ENCODE data around the gene WBP2. TPM values are rescaled to one million over a fixed set of nuclear protein-coding genes. Genes with fewer than 3 reads are reported as not detected.

The WBP2 gene
- 100 to 1,000 TPM in 4 of 7 donors, 10 to 100 TPM in 3; 46.7 to 144 (median 125) TPM for total RNA-seq
- 100 to 1,000 TPM in 1 of 3 donors, 10 to 100 TPM in 2; 70.2 to 104 (median 74.1) TPM for polyA plus RNA-seq
- long read RNA-seq, donor 1, transcript WBP2-201 (8 exons, 1,944 nt), result major isoform, 28 of 54 reads
- long read RNA-seq, donor 1, transcript WBP2-209 (4 exons, 747 nt), result minor isoform, 7 of 54 reads
- long read RNA-seq, donor 1, partial matches to known transcripts, result 18 of 54 reads
- long read RNA-seq, donor 1, other reads (novel, unspliced or antisense), result 0 of 54 reads
- long read RNA-seq, donor 2, transcript WBP2-201 (8 exons, 1,944 nt), result major isoform, 27 of 41 reads
- long read RNA-seq, donor 2, partial matches to known transcripts, result 11 of 41 reads
- long read RNA-seq, donor 2, other reads (novel, unspliced or antisense), result 0 of 41 reads

GRCh38 chr17:75855310-75856061, at the start of gene WBP2:
TSS of gene WBP2 (minus strand) at chr17:75855335. CDS start at chr17:75855297, 38 bp downstream.
- Histone ChIP-seq H3K4me3 (peak within 1 kb of the TSS; percentile 63 to 87 (median 82)), H3K27me3 (replicated peaks in 1 of 7) (no peaks in the 10 kb centered on the region), H3K36me3 (peaks cover 0 to 30% (median 22%) of the 10 kb centered on the region in 6 donors), H3K9me3 (no peaks in the 10 kb centered on the region), H3K4me1 (peaks cover 44 to 89% (median 72%) of the 10 kb centered on the region in 6 donors), H3K27ac (peak within 1 kb of the TSS; percentile 99 to 100 (median 100))
- WGBS, 5 donors, result 0 to 2% (median 0%) methylated on average over 21 to 58 of the region's 58 CpGs
- intact Hi-C loops (cut with DNase I; ENCODE audit: low total_unique reads), result no loop called here
- DNase-seq, result peak; percentile 98
- TF ChIP-seq POLR2A (IDR thresholded peaks at IDR 0.05) (peak; percentile 95 to 97 (median 96)), POLR2AphosphoS5 (IDR thresholded peaks at IDR 0.05) (peak; percentile 100), CTCF (IDR thresholded peaks at IDR 0.05 in 8 of 11, conservative IDR thresholded peaks at IDR 0.05 in 3 of 11) (peak in 10 of 11 experiments; percentile 29 to 65 (median 52))

GRCh38 chr17:75902406-75902805, 47.3 kb upstream of the WBP2 start:
- Histone ChIP-seq H3K27ac (no peak overlapping the region), H3K27me3 (replicated peaks in 1 of 7) (no peaks in the 10 kb centered on the region), H3K4me1 (peaks cover 5 to 51% (median 29%) of the 10 kb centered on the region in 6 donors), H3K4me3 (no peak overlapping the region), H3K9me3 (no peaks in the 10 kb centered on the region), H3K36me3 (peaks cover 0 to 61% (median 48%) of the 10 kb centered on the region in 6 donors)
- no peak for DNase-seq
- intact Hi-C loops (cut with DNase I; ENCODE audit: low total_unique reads), result no loop called here
- WGBS, 5 donors, result 93 to 99% (median 96%) methylated on average over 6 of the region's 6 CpGs
- no peak for TF ChIP-seq CTCF (IDR thresholded peaks at IDR 0.05 in 8 of 11, conservative IDR thresholded peaks at IDR 0.05 in 3 of 11)
- no peak for TF ChIP-seq POLR2A (IDR thresholded peaks at IDR 0.05)
- TF ChIP-seq POLR2AphosphoS5 (IDR thresholded peaks at IDR 0.05), result no peak

GRCh38 chr17:75901727-75902126, 46.6 kb upstream of the WBP2 start:
- DNase-seq, result peak; percentile 67
- Histone ChIP-seq H3K27ac (no peak overlapping the region), H3K36me3 (peaks cover 0 to 61% (median 48%) of the 10 kb centered on the region in 6 donors), H3K4me1 (peaks cover 5 to 57% (median 34%) of the 10 kb centered on the region in 6 donors), H3K4me3 (no peak overlapping the region), H3K9me3 (no peaks in the 10 kb centered on the region), H3K27me3 (replicated peaks in 1 of 7) (no peaks in the 10 kb centered on the region)
- TF ChIP-seq POLR2A (IDR thresholded peaks at IDR 0.05) (no peak), POLR2AphosphoS5 (IDR thresholded peaks at IDR 0.05) (peak in 1 of 3 donors; percentile 8)
- 90 to 96% (median 93%) methylated on average over 5 to 18 of the region's 18 CpGs for WGBS, 5 donors
- intact Hi-C loops (cut with DNase I; ENCODE audit: low total_unique reads), result no loop called here

- Histone ChIP-seq H3K4me3 (no peak overlapping the region), H3K36me3 (peaks cover 0 to 61% (median 48%) of the 10 kb centered on the region in 6 donors), H3K27me3 (replicated peaks in 1 of 7) (no peaks in the 10 kb centered on the region), H3K4me1 (peaks cover 5 to 60% (median 35%) of the 10 kb centered on the region in 6 donors), H3K27ac (no peak overlapping the region), H3K9me3 (no peaks in the 10 kb centered on the region)
- 81 to 93% (median 89%) methylated on average over 7 to 13 of the region's 13 CpGs for WGBS, 5 donors
- DNase-seq, result peak; percentile 77
- intact Hi-C loops (cut with DNase I; ENCODE audit: low total_unique reads), result no loop called here
- peak in 1 of 3 donors; percentile 29 for TF ChIP-seq POLR2AphosphoS5 (IDR thresholded peaks at IDR 0.05)
- TF ChIP-seq POLR2A (IDR thresholded peaks at IDR 0.05), result no peak
Observed at GRCh38 chr17:75900691-75901533, 45.8 kb upstream of the WBP2 start.

Data from spleen (tissue), 13 donors.